H4 (cell line): ENCODE data around the gene ZNF418. TPM values are rescaled to one million over a fixed set of nuclear protein-coding genes. Genes with fewer than 3 reads are reported as not detected.
"Not testable (repeated sequence)": the region's sequence is repeated elsewhere in the genome, so short reads cannot be mapped to it uniquely, and the experiment has no call there.

Experiments used
- DNase-seq: peaks from one replicate; pipeline ENCODE4 v3.0.0-alpha.2; 2015; ENCODE audit warnings: low spot score
- total RNA-seq: library from RNA; depleted of rRNA; stranded (reverse); fragments of >200 nt; shearing (Covaris generic); gene quantifications from 2 replicates; pipeline ENCODE4 v1.2.3, GENCODE V29; 2014; rRNA removed

The ZNF418 gene
- total RNA-seq, 1 experiment from 2014 or later, result 0.50 TPM

DNA sequence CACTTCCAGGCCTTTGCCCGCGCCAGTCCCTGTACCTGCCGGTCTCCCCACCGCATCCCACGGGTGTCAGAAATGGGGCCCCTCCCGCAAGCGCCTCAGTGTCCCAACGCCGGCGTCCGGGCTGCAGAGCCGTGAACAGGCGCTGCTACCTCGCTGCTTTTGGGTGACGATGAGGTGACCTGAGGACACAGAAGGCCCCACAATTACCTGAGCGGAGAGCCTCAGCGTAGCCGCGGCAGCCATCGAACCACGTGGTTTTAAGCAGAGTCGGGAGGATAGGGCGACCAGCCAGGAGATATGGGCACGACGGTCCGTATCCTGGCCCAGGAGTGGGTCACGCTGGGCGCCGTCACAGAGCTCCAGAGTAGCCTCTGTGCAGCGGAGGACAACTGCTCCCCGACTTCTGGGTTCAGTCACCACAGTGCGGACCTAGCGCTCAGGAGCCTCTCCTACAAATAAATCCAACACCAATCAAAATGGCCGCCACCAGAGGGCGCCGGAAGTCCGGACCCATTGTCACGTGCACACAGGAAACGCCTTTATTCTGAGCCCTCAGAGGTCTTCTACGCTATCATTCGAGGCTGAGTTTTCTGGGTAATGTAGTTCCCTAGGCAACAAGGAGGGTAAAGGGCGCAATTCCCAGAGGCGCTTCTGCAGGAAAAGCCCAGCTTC is 46.5 kb downstream of the ZNF418 start, which contains the start of gene ZNF814:
Gene ZNF814, minus strand, starts transcription at position 478 of the 672 bp plus-strand sequence. Its CDS starts 235 bp downstream, at position 243.
- DNase-seq, result peak; percentile 92

DNA sequence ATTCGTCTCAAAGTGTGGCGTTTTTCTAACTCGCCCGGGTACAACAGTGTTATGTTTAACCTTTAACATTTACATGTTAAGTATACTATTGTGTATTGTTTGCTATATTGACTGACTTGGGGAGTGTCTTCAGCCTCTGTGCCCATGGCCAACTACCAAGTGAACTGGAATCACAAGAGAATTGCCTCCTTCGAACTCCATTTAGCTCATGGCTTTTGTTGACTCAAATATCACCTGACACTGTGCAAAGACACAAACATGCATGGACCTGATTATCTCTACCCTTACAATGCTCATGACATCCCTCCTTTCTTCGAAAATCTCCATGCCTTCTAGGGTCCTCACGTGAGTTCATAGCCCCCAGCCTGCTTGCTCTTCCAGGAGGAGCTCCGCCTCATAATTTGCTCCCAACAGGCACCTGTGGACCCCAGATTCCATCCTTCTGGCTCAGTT is 47.1 kb downstream of the ZNF418 start:
- no peak for DNase-seq

DNA sequence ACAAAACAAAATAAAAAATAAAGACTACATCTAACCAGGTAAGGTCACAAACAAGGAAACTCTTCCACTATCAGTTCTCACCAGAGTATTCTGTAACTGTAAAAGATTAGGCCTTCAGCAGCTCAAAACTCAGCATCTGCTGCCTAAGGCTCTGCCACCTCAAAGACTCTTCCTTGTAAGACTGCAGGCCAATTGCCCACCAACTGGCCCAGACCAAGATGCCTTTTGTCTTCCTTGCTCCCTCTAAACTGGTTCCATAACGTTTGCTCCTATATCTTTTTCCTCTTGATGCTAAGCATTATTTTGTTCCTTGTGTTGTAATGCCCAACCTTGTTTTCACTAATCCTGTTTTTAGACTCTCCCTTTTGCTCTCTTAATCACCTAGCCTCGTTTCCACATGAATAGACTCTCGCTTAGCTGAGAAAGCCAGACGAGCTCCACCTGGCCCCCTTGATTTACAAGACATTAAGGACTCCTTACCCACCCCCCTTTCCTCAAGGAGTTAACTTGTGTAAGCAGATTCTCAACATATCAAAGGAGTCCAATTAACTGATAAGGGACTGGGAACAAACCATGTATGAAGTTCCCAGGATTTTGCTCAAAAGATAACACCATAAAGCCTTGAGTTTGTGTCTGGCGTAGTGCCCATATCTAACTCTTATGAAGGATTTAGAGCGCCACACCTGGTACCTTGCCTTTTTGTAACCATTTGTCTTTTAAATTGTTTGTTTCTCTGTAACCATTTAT is 47.8 kb downstream of the ZNF418 start:
- no peak for DNase-seq

- DNase-seq, result no peak
These were observed 49.2 kb downstream of the ZNF418 start for GRCh38 chr19:57886046-57886445.

- DNase-seq, result not testable (repeated sequence)
These were observed 61.1 kb downstream of the ZNF418 start for GRCh38 chr19:57873883-57874799.

- DNase-seq, result no peak
These were observed 62.8 kb downstream of the ZNF418 start for GRCh38 chr19:57872450-57872849.

Other genes with a start within 250 kb of the ZNF418 start
- gene ZNF154, start 226.2 kb downstream of the ZNF418 start, total RNA-seq, result not detected in 2 replicates
- 0.41 and 0.74 TPM in 2 replicates for gene ZNF671, start 207.8 kb downstream of the ZNF418 start, total RNA-seq
- gene ZNF776, start 188.6 kb downstream of the ZNF418 start, total RNA-seq, result 10.7 and 23.8 TPM in 2 replicates
- gene ZNF586, start 165.7 kb downstream of the ZNF418 start, total RNA-seq, result 12.7 and 19.3 TPM in 2 replicates
- 3.9 and 4.3 TPM in 2 replicates for gene ZNF552, start 120.5 kb downstream of the ZNF418 start, total RNA-seq
- gene ZNF587B, start 105.1 kb downstream of the ZNF418 start, total RNA-seq, result 7.4 and 11.9 TPM in 2 replicates
- 4.3 and 11.9 TPM in 2 replicates for gene ZNF587, start 85.5 kb downstream of the ZNF418 start, total RNA-seq
- gene ZNF814, start 46.4 kb downstream of the ZNF418 start, total RNA-seq, result 3.6 and 11.1 TPM in 2 replicates
- 4.9 and 12.1 TPM in 2 replicates for gene ZNF417, start 18.8 kb downstream of the ZNF418 start, total RNA-seq
- 2.5 and 8.7 TPM in 2 replicates for gene ZNF256, start 12.3 kb upstream of the ZNF418 start, total RNA-seq
- gene C19orf18, start 39.1 kb upstream of the ZNF418 start, total RNA-seq, result not detected in 2 replicates
- 6.5 and 7.7 TPM in 2 replicates for gene ZNF606, start 67.4 kb upstream of the ZNF418 start, total RNA-seq
- 1.8 TPM in 1 of 2 replicates, not detected in the other for gene ZSCAN1, start 98.6 kb upstream of the ZNF418 start, total RNA-seq
- gene ZNF135, start 123.9 kb upstream of the ZNF418 start, total RNA-seq, result not detected in 2 replicates
- gene ZSCAN18, start 162.8 kb upstream of the ZNF418 start, total RNA-seq, result 2.2 and 3.8 TPM in 2 replicates
- gene ZNF329, start 215.4 kb upstream of the ZNF418 start, total RNA-seq, result 8.7 and 11.1 TPM in 2 replicates
- gene ZNF274, start 247.7 kb upstream of the ZNF418 start, total RNA-seq, result 14.5 and 22.8 TPM in 2 replicates